ENCODE measurements around the gene WDR17.
"Not testable (repeated sequence)": the region's sequence is repeated elsewhere in the genome, so short reads cannot be mapped to it uniquely, and the experiment has no call there.

WDR17 gene

DNA sequence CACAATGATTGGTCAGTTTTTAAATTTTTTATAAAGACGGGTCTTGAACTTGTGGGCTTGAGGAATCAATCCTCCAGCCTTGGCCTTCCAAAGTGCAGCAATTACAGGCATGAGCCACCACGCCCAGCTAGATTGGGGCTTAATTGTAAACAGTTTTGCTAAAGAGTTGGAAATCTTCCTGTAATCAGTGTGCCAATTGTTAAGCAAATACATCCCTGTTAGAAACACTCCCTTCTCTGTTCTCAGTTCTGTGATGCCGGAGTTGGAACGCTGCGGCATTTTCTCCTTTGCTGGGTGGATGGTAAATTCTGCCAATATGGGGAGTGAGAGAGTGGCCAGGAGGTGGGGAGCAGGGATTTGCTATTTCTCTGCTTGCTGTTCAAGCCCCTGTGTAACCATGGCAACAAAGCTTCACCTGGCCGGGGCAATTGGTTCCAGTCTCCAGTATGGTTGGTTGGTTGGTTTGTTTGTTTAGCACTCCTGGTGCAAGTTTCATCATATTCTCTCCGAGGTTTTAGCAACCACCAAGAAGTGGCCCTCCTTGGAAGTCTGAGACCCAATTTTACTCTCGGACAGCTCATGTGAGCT, 132.8 kb downstream of the WDR17 start:
- TF ChIP-seq, protein P1, sequence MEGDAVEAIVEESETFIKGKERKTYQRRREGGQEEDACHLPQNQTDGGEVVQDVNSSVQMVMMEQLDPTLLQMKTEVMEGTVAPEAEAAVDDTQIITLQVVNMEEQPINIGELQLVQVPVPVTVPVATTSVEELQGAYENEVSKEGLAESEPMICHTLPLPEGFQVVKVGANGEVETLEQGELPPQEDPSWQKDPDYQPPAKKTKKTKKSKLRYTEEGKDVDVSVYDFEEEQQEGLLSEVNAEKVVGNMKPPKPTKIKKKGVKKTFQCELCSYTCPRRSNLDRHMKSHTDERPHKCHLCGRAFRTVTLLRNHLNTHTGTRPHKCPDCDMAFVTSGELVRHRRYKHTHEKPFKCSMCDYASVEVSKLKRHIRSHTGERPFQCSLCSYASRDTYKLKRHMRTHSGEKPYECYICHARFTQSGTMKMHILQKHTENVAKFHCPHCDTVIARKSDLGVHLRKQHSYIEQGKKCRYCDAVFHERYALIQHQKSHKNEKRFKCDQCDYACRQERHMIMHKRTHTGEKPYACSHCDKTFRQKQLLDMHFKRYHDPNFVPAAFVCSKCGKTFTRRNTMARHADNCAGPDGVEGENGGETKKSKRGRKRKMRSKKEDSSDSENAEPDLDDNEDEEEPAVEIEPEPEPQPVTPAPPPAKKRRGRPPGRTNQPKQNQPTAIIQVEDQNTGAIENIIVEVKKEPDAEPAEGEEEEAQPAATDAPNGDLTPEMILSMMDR (IDR thresholded peaks at IDR 0.05; ENCODE audit: extremely low read depth, missing control alignments), result no peak
- no peak for DNase-seq (ENCODE audit: low spot score)

DNA sequence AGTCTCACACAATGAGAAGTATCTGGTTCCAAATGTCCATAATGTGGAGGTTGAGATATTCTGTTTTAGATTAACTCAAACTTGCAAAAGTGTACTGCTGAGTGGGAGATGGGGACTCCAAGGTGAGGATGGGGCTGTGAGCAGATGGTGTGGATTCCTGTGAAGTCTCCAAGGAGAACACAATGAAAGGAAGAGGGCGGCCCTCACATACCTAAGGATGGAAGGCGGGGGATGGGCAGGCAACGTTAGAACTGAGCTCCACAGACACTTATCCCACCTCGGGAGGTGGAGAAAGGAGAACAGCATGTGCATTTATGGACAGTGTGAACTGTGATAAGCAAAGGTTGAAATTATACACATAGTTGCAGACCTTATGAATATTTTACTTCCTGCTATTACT, 139.7 kb downstream of the WDR17 start:
- TF ChIP-seq, protein P1 (IDR thresholded peaks at IDR 0.05; ENCODE audit: extremely low read depth, missing control alignments), result no peak
- DNase-seq (ENCODE audit: low spot score), result no peak

DNA sequence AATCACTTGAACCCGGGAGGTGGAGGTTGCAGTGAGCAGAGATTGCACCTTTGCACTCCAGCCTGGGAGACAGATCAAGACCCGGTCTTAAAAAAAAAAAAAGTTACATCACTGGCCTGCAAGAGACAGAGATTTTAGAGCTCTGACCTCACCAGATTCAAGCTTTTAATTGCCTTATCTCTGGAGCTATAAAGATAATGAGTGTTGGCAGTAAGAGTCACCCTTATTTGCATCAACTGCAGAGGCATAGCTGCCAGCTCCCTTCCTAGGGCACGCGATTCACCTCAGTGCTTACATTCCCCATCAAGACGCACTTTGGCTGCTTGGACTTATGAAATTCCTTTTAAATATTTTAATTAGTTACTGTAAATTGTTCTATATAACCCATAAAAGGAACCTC, 142.2 kb downstream of the WDR17 start:
- DNase-seq (ENCODE audit: low spot score), result no peak

DNA sequence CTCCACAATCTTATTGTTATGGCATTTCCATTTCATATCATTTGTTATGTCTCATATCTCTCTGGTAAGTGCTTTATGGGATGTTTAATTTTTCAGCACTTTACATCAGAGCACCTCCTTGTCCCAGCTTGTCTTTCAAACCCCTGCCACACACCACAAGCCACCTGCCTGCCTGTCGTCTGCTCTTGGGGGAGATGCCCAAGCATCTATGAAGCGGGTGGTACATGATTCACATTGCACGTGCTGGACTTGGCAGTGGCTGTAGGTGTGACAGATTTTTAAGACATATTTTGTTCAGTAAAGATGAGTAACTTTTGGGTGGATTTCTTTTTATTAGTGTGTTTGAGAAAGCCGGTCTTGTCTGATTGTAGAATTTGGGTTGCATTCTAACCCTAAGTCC, 143.9 kb downstream of the WDR17 start:
- TF ChIP-seq, protein P1 (IDR thresholded peaks at IDR 0.05; ENCODE audit: extremely low read depth, missing control alignments), result no peak
- no peak for DNase-seq (ENCODE audit: low spot score)

More for the DNA sequence above, 142.2 kb downstream of the WDR17 start:
- TF ChIP-seq, protein P1 (IDR thresholded peaks at IDR 0.05; ENCODE audit: extremely low read depth, missing control alignments), result no peak

DNA sequence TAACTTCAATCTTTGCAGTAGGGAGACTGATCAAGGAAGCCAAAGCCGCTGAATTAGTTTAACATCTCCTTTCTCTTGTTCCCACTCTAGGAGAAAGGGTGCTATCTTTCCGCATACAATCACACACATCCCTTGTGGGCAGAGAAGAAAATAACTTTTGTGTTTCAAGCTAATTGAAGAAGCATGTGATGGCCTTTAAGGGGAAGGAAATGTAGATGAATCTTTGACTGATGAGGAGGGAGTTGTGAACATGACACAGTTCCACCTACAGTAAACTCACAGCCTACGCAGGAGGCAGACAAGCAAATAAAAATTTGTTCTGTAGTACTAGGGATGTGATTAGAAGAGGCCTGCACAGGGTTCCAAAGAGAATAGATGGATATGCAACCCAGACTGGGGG, 144.5 kb downstream of the WDR17 start:
- TF ChIP-seq, protein P1 (IDR thresholded peaks at IDR 0.05; ENCODE audit: extremely low read depth, missing control alignments), result no peak
- DNase-seq (ENCODE audit: low spot score), result no peak

DNA sequence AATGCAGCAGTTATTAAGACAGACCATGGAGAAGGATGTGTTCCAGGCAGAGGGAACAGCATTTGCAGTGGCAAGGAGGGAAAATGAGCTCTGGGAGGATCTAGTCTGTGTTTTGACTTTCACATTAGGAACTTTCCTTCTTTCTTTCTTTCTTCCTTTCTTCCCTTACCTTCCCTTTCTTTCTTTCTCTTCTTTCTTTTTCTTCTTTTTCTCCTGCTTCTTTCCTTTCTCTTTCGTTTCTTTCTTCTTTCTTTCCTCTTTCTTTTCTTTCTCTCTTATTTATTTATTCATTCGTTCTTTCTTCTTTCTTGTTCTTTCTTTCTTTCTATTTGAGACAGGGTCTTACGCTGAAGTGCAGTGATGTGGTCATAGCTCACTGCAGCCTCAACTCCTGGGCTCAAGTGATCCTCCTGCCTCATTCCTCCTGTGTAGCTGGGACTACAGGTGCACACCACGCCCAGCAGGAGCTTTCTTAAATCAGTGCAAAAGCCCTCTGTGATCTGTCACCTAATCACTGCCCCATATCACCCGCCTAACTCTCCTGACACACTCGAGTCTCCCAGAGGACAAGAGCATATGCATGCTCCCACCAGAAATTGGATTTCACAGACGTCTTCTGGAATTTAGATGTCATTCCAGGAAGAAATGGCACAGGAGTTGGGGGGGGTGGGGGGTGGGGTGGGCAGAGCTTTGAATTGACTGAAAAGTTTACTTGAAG, 145.1 kb downstream of the WDR17 start:
- TF ChIP-seq, protein P1 (IDR thresholded peaks at IDR 0.05; ENCODE audit: extremely low read depth, missing control alignments), result no peak
- no peak for DNase-seq (ENCODE audit: low spot score)

DNA sequence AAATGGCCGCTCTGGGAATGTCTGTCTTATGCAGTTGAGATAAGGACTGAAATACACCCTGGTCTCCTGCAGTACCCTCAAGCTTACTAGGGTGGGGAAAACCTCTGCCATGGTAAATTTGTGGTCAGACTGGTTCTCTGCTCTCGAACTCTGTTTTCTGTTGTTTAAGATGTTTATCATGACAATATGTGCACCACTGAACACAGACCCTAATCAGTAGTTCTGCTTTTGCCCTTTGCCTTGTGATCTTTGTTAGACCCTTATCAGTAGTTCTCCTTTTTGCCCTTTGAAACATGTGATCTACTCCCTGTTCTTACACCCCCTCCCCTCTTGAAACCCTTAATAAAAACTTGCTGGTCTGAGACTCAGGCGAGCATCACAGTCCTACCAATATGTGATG, 146.7 kb downstream of the WDR17 start:
- DNase-seq (ENCODE audit: low spot score), result not testable (repeated sequence)

DNA sequence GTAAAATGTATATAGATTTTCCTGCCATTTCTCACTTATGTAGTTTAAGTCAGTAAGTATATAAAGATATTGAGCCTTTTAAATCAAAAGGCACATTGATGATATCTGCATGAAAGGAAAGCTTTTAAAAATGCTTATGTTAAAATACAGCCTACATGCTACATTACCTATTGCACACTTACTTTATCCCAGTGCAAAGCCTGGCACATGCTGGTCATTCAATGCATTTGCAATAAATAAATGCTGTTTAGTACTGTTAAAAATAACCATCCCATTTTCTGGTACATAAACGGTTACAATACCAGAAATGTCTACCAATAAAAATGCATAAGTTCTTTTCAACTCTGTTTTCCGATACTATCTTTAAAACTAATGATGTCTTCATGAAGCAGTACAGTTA, 151.9 kb downstream of the WDR17 start:
- no peak for DNase-seq (ENCODE audit: low spot score)

More for the DNA sequence above, 151.9 kb downstream of the WDR17 start:
- TF ChIP-seq, protein P1 (IDR thresholded peaks at IDR 0.05; ENCODE audit: extremely low read depth, missing control alignments), result no peak
